ENCODE results near the gene E2F2. TPM values are rescaled to one million over a fixed set of nuclear protein-coding genes. Genes with fewer than 3 reads are reported as not detected.

The E2F2 gene
- total and polyA plus RNA-seq, 2 of the 4 experiments (the other 2 are of a cell fraction), result 0.36 to 0.51 TPM

- peak within 1 kb of the TSS; percentile 93 for H3K9ac ChIP-seq (ENCODE audit: low read depth, low read length)
- TF ChIP-seq CEBPB (IDR thresholded peaks at IDR 0.05; ENCODE audit: low read depth, low read length) (no peak), ELK1 (IDR thresholded peaks at IDR 0.05; ENCODE audit: borderline replicate concordance, low read depth, low read length) (no peak), USF2 (IDR thresholded peaks at IDR 0.05; ENCODE audit: low read depth, low read length) (no peak), FOS (IDR thresholded peaks at IDR 0.05; ENCODE audit: low read depth, low read length) (no peak), CTCF (conservative IDR thresholded peaks at IDR 0.05; ENCODE audit: low read depth, low read length) (peak; percentile 26; the same call in 1 of the 2 replicates), RCOR1 (IDR thresholded peaks at IDR 0.05; ENCODE audit: insufficient replicate concordance, low read length) (no peak), MAZ (IDR thresholded peaks at IDR 0.05; ENCODE audit: borderline replicate concordance, low read depth, low read length) (peak; percentile 18; the same call in 1 of the 2 replicates), RAD21 (IDR thresholded peaks at IDR 0.05; ENCODE audit: low read length) (0 out of 2 replicates have a peak, but pooled peaks have one; percentile 4), MXI1 (IDR thresholded peaks at IDR 0.05; ENCODE audit: borderline replicate concordance, low read depth, low read length) (peak; percentile 38; the same call in 1 of the 2 replicates), SMC3 (IDR thresholded peaks at IDR 0.05; ENCODE audit: low read depth, low read length) (no peak), MAFK (IDR thresholded peaks at IDR 0.05; ENCODE audit: low read depth, low read length) (no peak)
These were observed 47.4 kb downstream of the E2F2 start, which contains the start of gene ASAP3 for GRCh38 chr1:23483321-23484252. TSS of gene ASAP3 (minus strand) at chr1:23484179. CDS start at chr1:23484133, 46 bp downstream.

More at GRCh38 chr1:23483321-23484252, 47.4 kb downstream of the E2F2 start, which contains the start of gene ASAP3:
- BruUV-seq (replicated peaks), result no TSS peak
- Histone ChIP-seq H3K9me1 (ENCODE audit: insufficient read depth, low read length) (peaks cover 13% of the 10 kb centered on the region), H3K4me2 (ENCODE audit: low read depth, low read length) (peak within 1 kb of the TSS; percentile 85), H3K18ac (ENCODE audit: low read depth, low read length) (peak within 1 kb of the TSS; percentile 98), H2BK20ac (ENCODE audit: low read depth, low read length) (peak within 1 kb of the TSS; percentile 86), H3K9me3 (ENCODE audit: control insufficient read depth, insufficient read depth, low read length) (no peaks in the 10 kb centered on the region), H2BK15ac (ENCODE audit: low read depth, low read length) (peak within 1 kb of the TSS; percentile 97; the same call in 1 of the 3 replicates), H2AK5ac (ENCODE audit: low read depth, low read length) (peak within 1 kb of the TSS; percentile 80; the same call in 1 of the 2 replicates), H3K56ac (ENCODE audit: extremely low read depth, insufficient read depth, low read length) (peak within 1 kb of the TSS; percentile 87; the same call in 1 of the 2 replicates), H3K4me3 (ENCODE audit: insufficient read depth, low read depth, low read length) (peak within 1 kb of the TSS; percentile 84), H4K20me1 (ENCODE audit: insufficient read depth, low read length) (peaks cover 4% of the 10 kb centered on the region; the same call in 1 of the 2 replicates), H4K5ac (ENCODE audit: low read depth, low read length) (peak within 1 kb of the TSS; percentile 91), H4K8ac (ENCODE audit: low read depth in 2 of 2, low read length in 2 of 2) (peak within 1 kb of the TSS in 1 of 2 experiments; percentile 96; a peak in 3 of 4 replicates), H3K27ac (ENCODE audit: insufficient read depth, low read length) (peak within 1 kb of the TSS; percentile 99), H3K79me1 (ENCODE audit: low read depth in 1 of 2, low read length in 2 of 2) (peaks cover 10 to 40% of the 10 kb centered on the region in 2 experiments; a peak in 3 of 4 replicates), H3K27me3 (ENCODE audit: control insufficient read depth, insufficient read depth, low read length) (peaks cover 5% of the 10 kb centered on the region), H4K91ac (ENCODE audit: insufficient read depth, low read depth, low read length) (peak within 1 kb of the TSS; percentile 93), H2AK9ac (replicated peaks; ENCODE audit: low read depth, low read length, poor library complexity) (peak within 1 kb of the TSS; percentile 70), H3K36me3 (ENCODE audit: control insufficient read depth, insufficient read depth, low read length) (no peaks in the 10 kb centered on the region), H3K23ac (ENCODE audit: low read depth, low read length) (peak within 1 kb of the TSS; percentile 94), H3K4me1 (ENCODE audit: control insufficient read depth, insufficient read depth, low read length) (peaks cover 10% of the 10 kb centered on the region; the same call in 1 of the 2 replicates), H2BK5ac (ENCODE audit: low read depth, low read length, poor library complexity, severe bottlenecking) (peak within 1 kb of the TSS; percentile 92), H2AFZ (replicated peaks; ENCODE audit: low read length, poor library complexity) (peak within 1 kb of the TSS; percentile 99), H3K4ac (ENCODE audit: low read depth, low read length) (peak within 1 kb of the TSS; percentile 97), H2BK120ac (ENCODE audit: low read depth, low read length) (peak within 1 kb of the TSS; percentile 99), H3K14ac (replicated peaks; ENCODE audit: low read depth, low read length) (peak within 1 kb of the TSS; percentile 99)
- in situ Hi-C loops (cut with MboI; ENCODE audit: low sequenced_read_pairs) (no loop called here), intact Hi-C loops (cut with micrococcal nuclease) (loop anchor here (1.0 to 5.0 kb wide), 2 partner anchors 72 to 141 kb away; partner anchors contain the start of gene HNRNPR), dilution Hi-C loops (cut with HindIII; ENCODE audit: low sequenced_read_pairs, unreplicated experiment) (no loop called here)
- ChIA-PET POLR2A (ENCODE audit: unreplicated experiment) (no interaction called here), CTCF (interaction anchor here (0.6 to 2.6 kb wide), 5 partner anchors 13 to 61 kb away, joined by 3 to 9 read pairs (median 5); no protein-coding TSS in a partner anchor)
- DNase-seq (peak; percentile 41), ATAC-seq (ENCODE audit: low read depth) (peak; percentile 1; the same call in 1 of the 2 replicates)
- whole genome bisulfite sequencing, 2 experiments (ENCODE audit: extremely low coverage in 2 of 2, insufficient read length in 1 of 2), result 1% methylated on average over 35 of the region's 84 CpGs; no CpG with 5 or more reads in 1 of the 2 experiments

All from IMR-90 (cell line).